Activated gamma-delta T cell treated with anti-CD3 and anti-CD28 coated beads, Interleukin-2, amount 50 U/mL, for 16 hours (primary cell): ENCODE data around the gene ARID5A.
A peak's percentile ranks its signal among the peaks of the same experiment; 100 is the strongest.
"Not testable (repeated sequence)": the region's sequence is repeated elsewhere in the genome, so short reads cannot be mapped to it uniquely, and the experiment has no call there.

Experiments used
- DNase-seq: peaks from one replicate; pipeline ENCODE4 v3.0.0-alpha.2; 2020; ENCODE audit warnings: low read depth

ARID5A gene

DNA sequence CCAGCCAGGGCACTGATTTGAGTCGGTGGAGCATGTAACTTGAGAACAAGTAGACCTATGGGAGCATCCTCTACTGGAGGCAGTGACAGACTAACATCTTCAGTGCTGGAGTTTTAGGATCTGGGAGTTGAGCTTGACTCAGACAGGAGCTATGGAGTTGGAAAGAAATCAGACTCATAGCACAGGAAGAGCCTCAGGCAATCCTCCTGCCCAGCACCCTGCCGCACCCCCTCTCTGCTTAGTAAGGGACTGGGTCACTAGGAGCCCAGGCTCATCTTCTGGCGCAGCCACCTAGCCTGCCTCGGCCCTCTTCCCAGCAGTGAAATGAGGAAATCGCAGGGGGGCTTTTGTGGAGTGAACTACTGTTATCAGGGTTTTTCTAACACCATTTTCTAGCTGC, 3.6 kb downstream of the ARID5A start:
- no peak for DNase-seq

DNA sequence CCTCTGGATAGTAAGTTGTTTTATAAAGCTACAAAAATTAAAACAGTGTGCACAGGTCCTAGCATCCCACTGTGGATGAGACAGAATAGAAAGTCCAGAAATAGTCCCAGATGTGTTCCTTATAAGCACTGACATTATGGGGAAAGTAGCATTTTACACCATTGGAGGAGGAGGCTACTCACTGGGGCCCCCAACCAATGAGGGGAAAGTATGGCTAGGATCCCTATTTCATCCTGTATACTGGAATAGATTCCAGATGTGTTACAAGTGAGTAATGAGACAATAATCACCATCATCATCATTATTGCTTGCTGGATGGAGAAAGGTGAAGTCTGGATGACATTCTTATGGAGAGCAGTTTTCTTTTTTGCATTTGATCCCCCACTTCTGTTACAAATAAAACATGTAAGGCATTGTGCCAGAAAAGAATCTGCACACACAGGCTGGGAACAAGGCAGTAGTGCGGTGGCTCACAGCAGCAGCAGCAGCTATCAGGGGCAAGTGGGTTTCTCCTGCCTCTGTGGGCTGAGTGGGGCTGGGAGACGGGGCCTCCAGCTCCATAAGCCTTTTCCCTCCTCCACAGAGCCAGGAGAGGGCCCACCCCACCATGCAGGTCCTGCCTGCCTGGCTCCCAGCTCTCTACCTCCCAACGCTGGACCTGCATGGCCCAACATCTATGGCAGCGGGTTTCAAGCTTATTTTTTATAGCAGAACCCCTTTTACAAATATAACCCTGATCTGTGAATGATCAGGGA, 5.0 kb downstream of the ARID5A start:
- DNase-seq, result no peak

DNA sequence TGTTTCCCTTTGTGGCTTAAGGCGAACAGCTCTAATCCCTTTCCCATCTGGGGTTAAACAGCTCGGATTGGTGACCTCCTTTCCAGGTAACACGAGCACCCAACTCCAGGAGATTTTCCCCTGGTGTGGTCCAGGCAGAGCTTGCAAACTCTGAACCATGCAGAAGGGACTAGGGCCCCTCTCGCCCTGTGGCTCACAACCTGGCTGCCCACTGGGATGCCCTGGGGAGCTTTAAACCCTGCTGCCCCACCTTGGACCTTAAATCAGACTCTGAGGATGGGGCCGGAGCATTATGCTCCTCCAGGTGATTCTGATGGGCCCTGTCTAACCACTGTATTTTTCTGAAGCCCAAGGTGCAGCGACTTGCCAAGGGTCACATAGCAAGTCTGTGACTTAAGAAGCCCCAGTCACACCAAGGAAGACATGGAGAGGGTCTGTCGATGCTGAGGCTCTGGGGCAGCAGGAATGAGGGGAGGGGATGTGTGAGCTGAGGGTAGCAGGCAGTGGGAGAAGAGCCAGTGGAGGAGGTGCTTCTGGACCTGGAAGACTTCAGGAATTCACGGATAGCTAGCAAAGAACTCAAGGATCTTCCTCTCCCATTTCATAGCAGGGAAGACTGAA, 5.9 kb downstream of the ARID5A start:
- DNase-seq, result no peak

DNA sequence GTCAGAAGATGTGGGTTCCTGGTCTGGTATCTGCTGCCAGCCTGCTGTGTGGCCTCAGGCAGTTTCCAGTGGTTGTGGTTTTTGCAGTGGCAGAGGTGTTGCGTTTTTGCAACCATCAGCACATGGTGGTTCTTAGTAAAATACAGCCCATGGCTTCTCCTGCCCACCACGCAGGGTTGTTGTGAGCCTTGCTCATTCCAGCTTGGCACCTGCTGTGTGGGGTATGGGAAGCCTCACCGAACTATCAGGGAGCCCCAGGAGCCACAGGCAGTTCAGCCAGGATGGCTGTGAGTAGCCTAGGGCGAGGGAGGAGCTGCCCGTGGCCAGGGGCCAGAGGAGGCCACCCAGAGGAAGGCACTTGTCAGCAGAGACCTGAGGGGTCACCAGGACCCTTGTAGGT, 9.8 kb downstream of the ARID5A start:
- no peak for DNase-seq

DNA sequence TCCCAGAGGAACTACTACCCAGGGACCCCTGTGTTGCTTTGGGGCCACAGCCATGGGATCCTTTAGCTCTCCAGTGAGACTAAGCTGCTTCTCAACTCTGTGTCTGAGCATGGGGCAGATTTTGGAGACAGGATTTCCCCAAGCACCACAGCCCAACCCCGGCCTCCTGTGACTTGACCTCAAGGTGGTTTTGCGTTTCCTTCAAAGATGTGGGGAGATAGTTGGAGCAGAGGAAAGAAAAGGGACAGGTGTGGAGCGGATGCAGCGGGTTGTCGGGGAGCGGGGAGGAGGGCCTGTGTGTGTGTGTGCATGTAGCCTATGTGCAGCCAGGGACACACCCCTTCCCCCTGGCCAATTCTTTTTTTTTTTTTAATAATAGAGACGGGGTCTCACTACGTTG, 10.2 kb downstream of the ARID5A start:
- DNase-seq, result no peak

DNA sequence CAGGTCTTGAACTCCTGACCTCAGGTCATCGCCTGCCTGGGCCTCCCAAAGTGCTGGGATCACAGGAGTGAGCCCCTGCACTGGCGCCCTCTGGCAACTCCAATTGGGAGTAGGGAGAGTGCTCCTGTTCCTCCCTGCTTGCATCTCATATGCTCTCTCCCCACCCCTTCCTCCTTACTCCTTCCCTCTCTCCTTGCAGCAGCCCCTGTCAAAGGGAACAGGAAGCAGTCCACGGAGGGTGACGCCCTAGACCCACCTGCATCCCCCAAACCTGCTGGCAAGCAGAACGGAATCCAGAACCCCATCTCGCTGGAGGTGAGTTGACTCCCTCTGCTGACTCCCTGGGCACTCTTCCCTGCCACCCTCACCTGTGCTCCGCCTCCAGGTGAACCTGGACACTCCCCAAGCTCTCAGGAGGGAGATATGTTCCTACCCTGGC, 10.7 kb downstream of the ARID5A start:
- DNase-seq, result no peak

DNA sequence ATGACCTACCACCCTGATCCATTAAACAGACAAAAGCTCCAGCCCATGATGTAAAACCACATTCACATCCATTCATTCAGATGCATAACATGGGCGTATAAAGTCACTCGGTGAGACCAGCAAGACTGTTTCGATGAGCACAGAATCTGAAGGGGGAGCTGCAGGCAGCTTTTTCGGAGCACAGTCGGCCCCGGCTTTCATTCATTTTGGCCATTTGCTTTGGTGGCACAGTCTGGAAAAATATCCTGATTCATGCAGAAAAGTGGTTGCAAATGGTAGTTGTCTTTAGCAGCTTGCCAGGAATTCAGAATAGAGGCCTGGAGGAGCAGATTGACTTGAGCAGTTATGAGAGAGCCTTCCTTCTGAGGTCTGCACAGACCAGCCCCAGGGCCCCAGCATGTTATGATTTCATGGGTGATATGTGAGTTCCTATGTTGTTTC, 11.2 kb downstream of the ARID5A start:
- no peak for DNase-seq

DNA sequence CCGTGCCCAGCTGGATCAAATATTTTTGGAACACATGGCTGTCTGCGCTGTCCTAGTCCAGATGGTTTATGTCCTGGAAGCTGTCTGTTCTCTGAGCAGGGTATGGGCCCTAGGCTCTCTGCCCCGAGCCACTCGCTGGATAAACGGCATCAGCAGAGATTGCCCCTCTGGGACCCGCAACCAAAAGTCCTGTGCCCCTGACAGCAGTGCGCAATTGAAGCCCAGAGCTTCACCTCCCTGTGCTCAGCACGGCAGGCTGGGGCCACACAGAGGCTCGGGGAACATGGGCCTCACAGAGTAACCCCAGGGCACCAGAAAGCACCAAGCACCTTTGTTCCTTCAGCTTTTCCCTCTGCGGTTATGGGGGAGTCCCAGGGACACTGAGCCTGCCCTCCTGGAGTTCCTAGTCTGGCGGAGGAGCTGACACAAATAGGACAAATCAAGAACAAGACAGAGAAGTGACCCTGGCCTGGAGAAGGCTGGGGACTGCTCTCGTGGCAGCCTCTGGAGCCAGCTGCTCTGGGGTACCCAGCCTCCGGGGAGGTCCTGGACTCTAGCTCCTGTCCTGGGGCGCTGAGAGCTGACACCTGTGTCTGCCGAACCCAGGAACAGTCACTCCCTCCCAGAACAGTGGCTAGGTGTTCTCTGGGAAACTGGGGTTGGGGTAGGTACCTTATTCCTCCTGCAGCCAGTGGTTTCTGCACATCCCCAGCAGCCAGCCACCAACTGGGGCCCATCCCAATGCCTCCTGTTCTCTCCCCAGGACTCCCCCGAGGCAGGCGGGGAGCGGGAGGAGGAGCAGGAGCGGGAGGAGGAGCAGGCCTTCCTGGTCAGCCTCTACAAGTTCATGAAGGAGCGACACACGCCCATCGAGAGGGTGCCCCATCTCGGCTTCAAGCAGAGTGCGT, 12.3 kb downstream of the ARID5A start:
- DNase-seq, result no peak

DNA sequence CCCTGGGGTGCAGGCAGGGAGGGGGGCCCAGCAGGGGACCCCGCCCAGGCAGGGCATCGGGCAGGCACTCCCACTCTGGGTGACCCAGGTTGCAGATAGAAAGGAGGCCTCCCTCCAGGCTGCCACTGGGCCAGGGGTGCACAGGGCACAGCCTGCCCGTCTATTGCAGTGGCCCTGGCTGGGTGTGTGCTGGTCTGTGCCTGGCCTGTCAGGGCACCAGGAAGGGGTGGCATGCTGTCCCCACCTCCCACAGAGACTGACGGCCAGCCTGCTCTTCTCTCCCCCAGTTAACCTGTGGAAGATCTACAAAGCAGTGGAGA, 12.9 kb downstream of the ARID5A start:
- DNase-seq, result no peak

DNA sequence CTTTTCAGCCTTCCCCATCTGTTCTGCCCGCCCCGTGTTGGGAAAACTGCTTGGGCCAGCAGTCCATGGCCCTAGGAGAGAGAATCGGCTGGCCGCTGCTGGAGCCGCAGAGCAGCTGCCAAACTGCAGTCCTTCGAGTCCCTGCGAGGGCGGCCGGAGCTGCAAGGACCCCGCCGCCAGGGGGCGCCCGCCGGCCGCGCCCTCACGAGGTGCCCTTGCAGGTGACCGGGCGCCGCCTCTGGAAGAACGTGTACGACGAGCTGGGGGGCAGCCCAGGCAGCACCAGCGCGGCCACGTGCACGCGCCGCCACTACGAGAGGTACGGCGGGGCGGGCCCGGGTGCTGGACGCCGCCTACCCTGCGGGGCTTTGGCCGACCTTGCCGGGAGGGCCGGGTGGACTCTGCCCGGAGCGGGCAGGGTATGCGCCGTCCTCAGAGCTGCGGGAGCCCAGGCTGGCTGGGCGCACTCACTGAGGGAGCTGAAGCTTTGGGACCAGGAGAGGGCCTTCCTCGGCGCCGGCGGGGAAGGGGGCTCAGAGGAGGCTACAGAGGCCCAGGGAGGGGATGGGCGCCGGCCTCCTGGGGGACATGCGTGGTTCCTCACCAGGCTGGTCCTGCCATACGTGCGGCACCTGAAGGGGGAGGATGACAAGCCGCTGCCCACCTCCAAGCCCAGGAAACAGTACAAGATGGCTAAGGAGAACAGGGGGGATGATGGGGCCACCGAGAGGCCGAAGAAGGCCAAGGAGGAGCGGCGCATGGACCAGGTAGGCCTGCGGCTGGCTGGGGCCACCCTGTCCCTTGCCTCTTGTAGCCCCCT, 13.6 kb downstream of the ARID5A start:
- DNase-seq, result no peak

DNA sequence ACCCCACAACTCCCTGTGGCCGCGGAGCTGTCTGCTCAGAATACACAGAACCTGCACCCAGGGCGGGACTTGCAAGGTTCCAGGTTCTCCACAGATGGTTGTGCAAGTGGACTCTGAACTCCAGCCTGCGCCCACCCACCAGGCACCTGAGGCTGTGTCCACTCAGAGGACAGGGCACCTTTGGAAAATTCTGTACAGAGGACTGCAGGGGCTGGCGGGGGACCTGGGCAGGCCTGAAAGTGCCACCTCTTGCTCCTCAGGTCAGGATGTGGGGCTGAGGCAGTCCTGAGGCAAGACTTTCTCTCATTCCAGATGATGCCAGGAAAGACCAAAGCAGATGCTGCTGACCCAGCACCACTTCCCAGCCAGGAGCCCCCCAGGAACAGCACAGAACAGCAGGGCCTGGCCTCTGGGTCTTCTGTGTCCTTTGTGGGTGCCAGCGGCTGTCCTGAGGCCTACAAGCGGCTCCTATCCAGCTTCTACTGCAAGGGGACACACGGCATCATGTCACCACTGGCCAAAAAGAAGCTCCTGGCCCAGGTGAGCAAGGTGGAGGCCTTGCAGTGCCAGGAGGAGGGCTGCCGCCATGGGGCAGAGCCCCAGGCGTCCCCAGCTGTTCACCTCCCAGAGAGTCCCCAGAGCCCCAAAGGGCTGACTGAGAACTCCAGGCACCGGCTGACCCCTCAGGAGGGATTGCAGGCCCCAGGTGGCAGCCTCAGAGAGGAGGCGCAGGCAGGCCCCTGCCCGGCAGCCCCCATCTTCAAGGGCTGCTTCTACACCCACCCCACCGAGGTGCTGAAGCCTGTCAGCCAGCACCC, 14.4 kb downstream of the ARID5A start:
- DNase-seq, result no peak

DNA sequence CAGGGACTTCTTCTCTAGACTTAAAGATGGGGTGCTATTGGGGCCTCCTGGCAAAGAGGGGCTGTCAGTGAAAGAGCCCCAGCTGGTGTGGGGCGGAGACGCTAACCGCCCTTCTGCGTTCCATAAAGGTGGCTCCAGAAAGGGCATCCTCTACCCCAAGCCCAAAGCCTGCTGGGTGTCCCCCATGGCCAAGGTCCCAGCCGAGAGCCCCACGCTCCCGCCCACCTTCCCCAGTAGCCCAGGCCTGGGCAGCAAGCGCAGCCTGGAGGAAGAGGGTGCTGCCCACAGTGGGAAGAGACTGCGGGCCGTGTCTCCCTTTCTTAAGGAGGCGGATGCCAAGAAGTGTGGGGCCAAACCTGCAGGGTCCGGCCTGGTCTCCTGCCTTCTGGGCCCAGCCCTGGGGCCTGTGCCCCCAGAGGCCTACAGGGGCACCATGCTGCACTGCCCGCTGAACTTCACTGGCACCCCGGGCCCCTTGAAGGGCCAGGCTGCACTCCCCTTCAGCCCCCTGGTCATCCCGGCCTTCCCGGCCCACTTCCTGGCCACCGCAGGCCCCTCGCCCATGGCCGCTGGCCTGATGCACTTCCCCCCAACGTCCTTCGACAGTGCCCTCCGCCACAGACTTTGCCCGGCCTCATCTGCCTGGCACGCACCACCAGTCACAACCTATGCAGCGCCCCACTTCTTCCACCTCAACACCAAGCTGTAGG, 15.2 kb downstream of the ARID5A start:
- DNase-seq, result no peak

DNA sequence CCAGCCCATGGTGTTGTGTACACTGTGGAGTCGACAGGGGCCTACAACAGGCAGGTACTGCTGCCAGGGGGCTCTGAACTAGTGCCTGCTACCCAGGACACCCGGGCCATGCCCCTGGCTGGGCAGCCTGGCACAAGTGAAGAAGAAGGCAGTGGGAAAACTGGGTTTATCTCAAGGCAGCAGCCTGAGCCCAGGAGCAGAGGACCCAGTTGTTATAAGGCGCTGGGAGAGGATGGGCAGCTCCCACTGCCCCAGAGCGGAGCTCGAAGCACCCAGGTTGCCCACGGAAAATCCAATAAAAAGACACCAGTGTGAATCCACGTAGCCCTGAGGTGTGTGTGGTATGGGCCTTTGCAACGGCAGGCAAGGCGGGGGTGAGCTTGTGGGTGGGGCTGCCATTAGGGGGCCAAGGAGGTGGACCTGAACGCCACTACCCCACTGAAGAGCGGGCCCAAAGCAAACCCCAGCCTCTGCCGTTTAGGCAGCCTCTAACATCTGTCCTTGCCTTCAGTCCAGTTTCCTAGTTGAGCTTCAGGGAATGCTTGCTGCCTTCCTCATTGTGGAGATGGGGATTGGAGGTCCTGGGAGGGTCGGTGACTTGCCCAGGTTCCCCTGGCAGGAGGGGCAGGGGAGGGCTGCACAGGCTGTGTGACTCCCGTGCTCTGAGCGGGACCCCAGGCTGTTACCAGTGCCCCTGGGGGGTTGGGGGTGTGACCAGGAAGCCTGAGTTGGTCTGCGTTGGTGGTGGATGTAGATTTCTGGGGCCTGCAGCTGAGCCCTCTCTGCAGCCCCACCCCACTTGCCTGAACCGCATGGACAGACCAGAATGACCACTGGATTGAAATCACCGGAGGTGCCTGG, 16.0 kb downstream of the ARID5A start:
- no peak for DNase-seq

DNA sequence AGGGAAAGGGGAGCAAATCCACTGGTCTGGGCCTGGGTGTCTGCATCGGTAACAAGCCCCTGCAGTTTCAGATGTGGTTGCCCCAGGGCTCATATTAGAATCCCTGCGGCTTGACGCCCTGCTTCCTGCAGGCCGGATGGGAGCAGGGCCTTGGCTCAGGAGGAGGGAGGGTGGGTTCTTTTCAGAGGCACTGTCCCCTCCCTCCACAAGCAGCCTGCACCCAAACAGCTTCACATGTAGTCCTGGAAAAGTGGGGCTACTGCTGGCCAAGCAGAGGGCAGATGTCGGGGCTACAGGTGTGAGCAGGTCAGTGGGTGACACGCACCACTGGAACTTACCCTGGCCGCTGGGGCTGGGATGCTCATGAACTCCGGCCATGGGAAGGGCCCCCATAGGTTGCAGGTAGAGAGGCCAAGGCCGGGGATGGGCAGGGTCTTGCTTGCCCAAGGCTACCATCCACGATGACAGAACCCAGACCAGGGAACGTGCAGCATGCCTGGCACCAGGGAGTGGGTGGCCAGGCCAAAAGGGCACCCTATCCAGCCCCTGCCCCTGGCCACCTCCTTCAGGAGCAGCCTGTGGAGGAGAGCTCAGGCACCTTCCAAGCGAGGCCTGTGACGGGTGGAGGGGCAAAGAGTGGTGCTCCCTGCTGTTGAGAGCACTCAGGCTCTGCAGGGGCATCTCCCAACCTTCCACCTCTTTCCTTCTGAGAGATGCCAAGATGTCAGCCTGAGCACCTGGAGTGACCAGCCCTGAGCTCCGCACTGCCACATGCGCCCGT, 16.8 kb downstream of the ARID5A start:
- no peak for DNase-seq

DNA sequence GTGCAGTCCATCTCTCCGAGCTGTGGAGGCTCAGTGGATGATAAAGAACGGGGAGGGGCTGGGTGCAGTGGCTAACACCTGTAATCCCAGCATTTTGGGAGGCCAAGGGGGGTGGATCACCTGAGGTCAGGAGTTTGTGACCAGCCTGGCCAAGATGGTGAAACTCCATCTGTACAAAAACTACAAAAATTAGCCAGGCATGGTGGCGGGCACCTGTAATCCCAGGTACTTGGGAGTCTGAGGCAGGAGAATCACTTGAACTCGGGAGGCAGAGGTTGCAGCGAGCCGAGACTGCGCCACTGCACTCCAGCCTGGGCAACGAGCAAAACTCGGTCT, 17.4 kb downstream of the ARID5A start:
- not testable (repeated sequence) for DNase-seq

DNA sequence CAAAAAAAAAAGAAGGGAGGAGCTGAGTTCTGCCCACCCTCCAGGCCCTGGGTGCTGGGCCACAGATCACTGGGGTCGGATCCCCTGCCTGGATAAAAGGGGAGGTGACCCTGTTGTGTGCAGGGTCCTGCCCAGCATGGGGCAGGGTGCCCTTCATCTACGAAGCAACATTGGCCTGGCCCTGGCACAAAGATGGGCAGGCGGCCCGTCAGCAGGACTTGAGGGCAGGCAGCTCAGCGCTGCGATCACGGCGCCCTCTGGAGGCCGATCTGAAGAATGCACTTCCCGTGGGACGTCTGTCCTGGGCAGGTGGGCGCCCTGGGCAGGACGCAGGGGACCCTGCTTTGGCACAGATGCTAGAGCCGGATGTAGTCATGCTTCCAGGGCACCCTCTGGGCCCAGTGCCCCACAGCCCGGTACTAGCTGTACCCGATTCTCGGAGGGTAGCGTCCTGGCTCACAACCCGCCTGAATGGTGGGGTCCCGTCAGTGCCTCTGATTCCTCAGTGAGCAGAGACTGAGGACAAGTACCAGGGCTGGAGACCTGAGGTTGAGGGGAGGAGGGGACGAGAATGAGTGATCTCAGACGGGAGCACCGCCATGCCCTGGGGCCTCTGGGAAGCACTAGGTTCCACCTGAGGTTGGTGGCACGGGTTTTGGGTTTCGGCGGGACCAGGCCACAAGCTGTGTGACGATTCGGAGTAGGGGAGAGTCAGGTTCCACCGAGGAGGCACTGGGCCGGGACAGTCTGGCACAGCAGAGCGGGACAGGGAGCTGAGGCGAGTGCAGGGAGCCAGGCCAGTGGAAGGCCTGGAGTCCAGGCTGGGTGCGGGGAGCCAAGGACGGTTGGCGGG, 18.0 kb downstream of the ARID5A start:
- peak; percentile 53 for DNase-seq

DNA sequence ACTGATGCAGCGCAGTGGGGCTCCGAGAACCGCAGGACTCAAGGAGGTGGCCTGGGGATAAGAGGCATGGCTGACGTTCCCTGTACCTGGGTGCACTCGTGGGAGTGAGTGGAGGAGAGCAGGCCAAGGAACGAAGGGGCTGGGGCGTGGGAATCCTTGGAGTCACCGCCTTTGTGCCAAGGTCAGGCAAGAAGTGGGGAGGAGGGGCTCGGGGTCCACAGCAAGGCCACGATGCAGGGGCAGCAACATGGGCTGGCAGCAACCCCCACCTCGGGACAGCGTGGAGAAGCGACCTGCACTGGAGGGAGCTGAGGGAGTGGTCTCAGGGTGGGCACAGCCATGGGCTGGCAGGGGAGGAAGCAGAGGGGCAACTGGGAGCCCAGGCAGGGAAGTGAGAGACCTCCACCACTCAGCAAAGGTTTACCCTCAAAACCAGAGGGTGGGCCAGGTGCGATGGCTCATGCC, 18.6 kb downstream of the ARID5A start:
- DNase-seq, result no peak
